Dendritic cell treated with granulocyte-macrophage colony-stimulating factor and Interleukin-4, amounts not matched to agents 40 ng/mL and 50 ng/mL, for 4 days (primary cell): ENCODE data around the gene NFIA.

Experiments
- H3K27ac Mint-ChIP-seq: one replicate; pipeline ENCODE4 v1.8.0; 2022; ENCODE audit warnings: mild to moderate bottlenecking, mixed read lengths
- H3K27me3 Mint-ChIP-seq: one replicate; pipeline ENCODE4 v1.8.0; 2022; ENCODE audit warnings: mild to moderate bottlenecking, mixed read lengths
- H3K36me3 Mint-ChIP-seq: one replicate; pipeline ENCODE4 v1.8.0; 2022; ENCODE audit warnings: low read depth, mixed read lengths
- H3K4me1 Mint-ChIP-seq: one replicate; pipeline ENCODE4 v1.8.0; 2022; ENCODE audit warnings: low read depth, mixed read lengths
- H3K4me3 Mint-ChIP-seq: one replicate; pipeline ENCODE4 v1.8.0; 2022; ENCODE audit warnings: mild to moderate bottlenecking, moderate library complexity, mixed read lengths
- H3K9me3 Mint-ChIP-seq: one replicate; pipeline ENCODE4 v1.8.0; 2022; ENCODE audit warnings: mixed read lengths
- intact Hi-C: fragments of 100-400 bp; cut with micrococcal nuclease; formaldehyde crosslinking; loops from one replicate; pipeline ENCODE4 v1.15.0; 2022

NFIA gene

DNA sequence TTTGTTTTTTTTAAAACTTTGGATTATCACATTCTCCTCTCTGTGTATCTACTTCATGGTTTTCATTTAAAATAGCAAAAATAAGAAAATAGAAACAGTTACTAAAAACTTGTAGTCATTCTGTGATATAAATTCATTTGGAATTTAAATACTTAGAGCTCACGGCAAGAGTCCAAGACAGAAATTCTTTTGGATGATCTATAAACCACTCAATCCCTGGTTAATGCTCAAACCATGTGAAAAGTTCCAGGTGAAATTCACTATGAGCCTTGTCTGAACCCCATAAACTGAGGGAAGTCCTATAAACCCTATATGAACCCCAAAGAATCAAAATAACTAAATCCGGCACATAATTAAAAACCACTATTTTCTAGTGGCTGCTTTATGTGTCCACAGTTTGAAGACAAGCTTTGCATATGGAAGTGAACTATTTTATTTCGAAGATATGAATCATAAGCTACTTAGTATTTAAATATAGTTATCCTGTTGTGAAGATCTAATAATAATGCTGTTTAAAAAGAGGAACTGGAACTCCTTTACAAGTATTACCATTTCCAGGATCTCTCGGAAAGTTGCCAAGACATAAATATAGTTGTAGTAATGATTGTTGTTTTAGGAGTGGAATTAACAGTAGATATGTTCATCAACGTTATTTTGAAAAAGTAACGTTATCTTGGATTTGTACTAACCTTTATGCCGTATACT is 163.5 kb downstream of the NFIA start:
- no peak overlapping the region for H3K4me3 Mint-ChIP-seq
- H3K27ac Mint-ChIP-seq: no peak overlapping the region
- peaks cover 20% of the 10 kb centered on the region for H3K4me1 Mint-ChIP-seq
- H3K9me3 Mint-ChIP-seq: no peaks in the 10 kb centered on the region
- no peaks in the 10 kb centered on the region for H3K27me3 Mint-ChIP-seq
- H3K36me3 Mint-ChIP-seq: no peaks in the 10 kb centered on the region
- intact Hi-C loops: loop anchor here (10.0 kb wide), 1 partner anchor 191 kb away; no protein-coding TSS in a partner anchor

GRCh38 chr1:61247051-61247825 is 164.9 kb downstream of the NFIA start:
- intact Hi-C loops: loop anchor here (10.0 kb wide), 1 partner anchor 192 kb away; no protein-coding TSS in a partner anchor
- Mint-ChIP-seq H3K27ac (no peak overlapping the region), H3K27me3 (no peaks in the 10 kb centered on the region), H3K9me3 (no peaks in the 10 kb centered on the region), H3K36me3 (no peaks in the 10 kb centered on the region), H3K4me1 (peaks cover 11% of the 10 kb centered on the region), H3K4me3 (no peak overlapping the region)

GRCh38 chr1:61247881-61248752 is 165.8 kb downstream of the NFIA start:
- Mint-ChIP-seq H3K4me1 (peaks cover 15% of the 10 kb centered on the region), H3K27ac (no peak overlapping the region), H3K9me3 (no peaks in the 10 kb centered on the region), H3K27me3 (no peaks in the 10 kb centered on the region), H3K36me3 (no peaks in the 10 kb centered on the region), H3K4me3 (no peak overlapping the region)
- intact Hi-C loops: loop anchor here (10.0 kb wide), 1 partner anchor 193 kb away; no protein-coding TSS in a partner anchor

- Mint-ChIP-seq H3K9me3 (no peaks in the 10 kb centered on the region), H3K4me1 (peaks cover 44% of the 10 kb centered on the region), H3K4me3 (no peak overlapping the region), H3K27me3 (no peaks in the 10 kb centered on the region), H3K27ac (no peak overlapping the region), H3K36me3 (no peaks in the 10 kb centered on the region)
- intact Hi-C loops: loop anchor here (10.0 kb wide), 1 partner anchor 394 kb away; no protein-coding TSS in a partner anchor
Measured at GRCh38 chr1:61250933-61251332, 168.6 kb downstream of the NFIA start.

DNA sequence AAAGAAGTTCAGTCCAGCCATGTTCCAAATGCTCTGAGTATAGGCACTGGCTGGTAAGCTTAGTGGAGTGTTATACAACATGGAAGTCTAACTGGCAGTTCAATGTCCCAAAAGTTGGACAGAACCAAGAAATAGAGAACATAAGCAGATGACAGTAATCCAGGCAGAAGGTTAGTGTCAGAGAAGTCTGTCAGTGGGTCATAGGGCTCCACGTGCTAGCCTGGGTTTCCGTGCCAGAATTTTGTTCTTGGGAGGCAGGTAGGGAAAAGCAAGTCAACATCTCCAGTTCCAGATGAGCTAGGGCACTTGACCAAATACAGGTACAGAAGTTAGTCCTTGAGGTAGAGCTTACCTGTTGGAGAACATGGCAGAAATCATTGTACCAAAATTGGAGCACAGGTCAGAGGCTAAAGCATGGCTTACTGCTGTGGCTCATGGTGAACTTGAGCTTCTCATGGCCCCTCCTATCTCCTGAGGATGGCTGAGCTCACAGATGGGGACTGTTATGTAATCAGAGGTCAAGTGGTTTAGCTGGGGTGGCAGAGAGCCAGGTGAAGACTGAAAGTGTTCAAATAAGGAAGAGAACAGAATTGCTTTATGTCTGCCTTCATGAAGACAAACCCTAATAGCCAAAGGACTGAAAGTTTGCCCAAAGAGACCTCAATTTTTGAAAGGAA is 170.8 kb downstream of the NFIA start:
- Mint-ChIP-seq H3K27ac (no peak overlapping the region), H3K36me3 (no peaks in the 10 kb centered on the region), H3K4me3 (no peak overlapping the region), H3K27me3 (no peaks in the 10 kb centered on the region), H3K4me1 (peaks cover 33% of the 10 kb centered on the region), H3K9me3 (no peaks in the 10 kb centered on the region)
- intact Hi-C loops: loop anchor here (10.0 kb wide), 1 partner anchor 392 kb away; no protein-coding TSS in a partner anchor

DNA sequence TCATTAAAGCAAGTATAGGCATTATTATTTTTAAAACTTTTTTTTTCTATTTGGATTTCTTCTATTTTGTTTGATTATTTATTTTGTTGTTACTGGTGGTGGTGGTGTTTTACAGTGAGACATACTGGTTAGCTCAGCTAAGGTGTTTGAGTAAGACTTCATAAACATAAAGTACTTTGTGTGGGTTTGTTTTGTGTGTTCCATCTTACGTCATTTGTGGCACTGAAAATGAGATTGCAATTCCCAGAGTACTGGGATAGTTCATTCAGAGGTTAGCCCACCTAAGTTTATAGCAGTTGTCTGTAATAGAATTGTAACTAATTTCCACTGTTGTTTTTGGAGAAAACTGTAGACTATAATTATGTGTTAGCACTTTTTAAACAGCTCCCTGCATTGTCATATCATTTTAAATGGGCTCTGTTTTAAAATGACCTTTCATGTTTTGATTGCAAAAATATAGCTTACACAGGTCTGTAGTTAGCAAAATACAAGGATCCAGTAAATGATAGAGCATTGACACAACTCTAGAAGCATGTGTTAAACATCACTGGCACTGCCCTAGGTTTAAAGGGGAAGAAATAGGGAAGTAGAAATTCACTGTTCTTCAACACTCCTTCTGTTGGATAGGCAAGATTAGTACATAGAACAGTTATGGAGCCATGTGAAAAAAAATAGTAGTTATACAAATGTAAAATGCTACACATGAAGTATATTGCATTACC is 171.7 kb downstream of the NFIA start:
- no peak overlapping the region for H3K27ac Mint-ChIP-seq

DNA sequence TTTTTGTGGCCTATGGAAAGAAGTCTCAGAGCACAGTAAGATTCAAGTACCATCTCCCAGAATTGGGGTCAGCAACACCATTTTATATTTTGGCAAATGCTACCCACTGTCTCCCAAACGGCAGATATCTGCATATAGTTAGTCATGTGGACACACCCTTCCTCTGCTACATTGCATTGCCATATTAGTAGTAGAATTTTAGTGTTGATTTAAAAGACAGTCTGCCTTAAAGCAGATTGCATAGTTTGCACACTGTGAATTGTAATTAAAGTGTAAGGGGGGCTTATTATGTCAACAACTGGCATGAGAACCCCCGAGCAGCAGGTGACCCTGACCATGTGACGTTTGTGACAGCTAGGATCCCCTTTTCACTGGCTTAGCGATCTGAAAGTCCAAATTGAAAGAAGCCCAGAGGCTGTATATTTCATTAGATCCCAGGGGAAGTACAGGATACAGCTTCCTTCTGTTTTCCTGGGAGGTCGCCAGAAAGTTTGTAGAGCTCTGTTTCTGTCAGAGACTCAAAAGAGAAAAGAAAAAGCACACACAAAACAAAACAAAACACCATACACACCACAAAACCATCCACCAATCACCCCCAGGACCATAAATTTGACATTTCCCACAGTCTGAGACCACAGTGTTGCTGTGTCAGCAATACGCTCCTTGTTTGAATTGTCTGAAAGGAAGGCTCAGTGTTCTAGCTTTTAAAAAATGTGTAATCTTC is 172.4 kb downstream of the NFIA start:
- intact Hi-C loops: loop anchor here (10.0 kb wide), 1 partner anchor 390 kb away; no protein-coding TSS in a partner anchor
- peak overlapping the region; percentile 68 for H3K27ac Mint-ChIP-seq
- H3K4me1 Mint-ChIP-seq: peaks cover 33% of the 10 kb centered on the region
- no peaks in the 10 kb centered on the region for H3K9me3 Mint-ChIP-seq
- peak overlapping the region; percentile 72 for H3K4me3 Mint-ChIP-seq
- no peaks in the 10 kb centered on the region for H3K36me3 Mint-ChIP-seq
- H3K27me3 Mint-ChIP-seq: no peaks in the 10 kb centered on the region

More for the DNA sequence above, 171.7 kb downstream of the NFIA start:
- Mint-ChIP-seq H3K27me3 (no peaks in the 10 kb centered on the region), H3K4me3 (no peak overlapping the region), H3K9me3 (no peaks in the 10 kb centered on the region), H3K4me1 (peaks cover 33% of the 10 kb centered on the region), H3K36me3 (no peaks in the 10 kb centered on the region)
- intact Hi-C loops: loop anchor here (10.0 kb wide), 1 partner anchor 391 kb away; no protein-coding TSS in a partner anchor

DNA sequence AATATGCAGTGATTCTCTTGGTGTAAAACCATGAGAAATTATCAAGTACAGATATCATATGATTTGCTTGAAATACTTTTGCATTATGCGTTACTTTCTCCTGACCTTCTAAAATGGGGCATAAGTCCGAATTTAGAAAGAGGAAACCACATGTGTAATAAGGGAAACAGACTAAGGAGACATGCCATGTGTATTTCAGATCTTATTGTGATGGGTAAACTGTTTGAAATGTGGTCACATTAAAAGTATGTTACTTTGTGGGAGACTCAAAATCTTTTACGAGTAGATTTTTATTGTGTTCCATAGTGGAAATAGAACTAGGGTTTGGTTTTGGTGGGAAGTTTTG is 173.0 kb downstream of the NFIA start:
- H3K4me1 Mint-ChIP-seq: peaks cover 33% of the 10 kb centered on the region
- intact Hi-C loops: loop anchor here (10.0 kb wide), 1 partner anchor 389 kb away; no protein-coding TSS in a partner anchor
- no peaks in the 10 kb centered on the region for H3K36me3 Mint-ChIP-seq
- H3K4me3 Mint-ChIP-seq: peak overlapping the region; percentile 72
- H3K27ac Mint-ChIP-seq: peak overlapping the region; percentile 68
- no peaks in the 10 kb centered on the region for H3K9me3 Mint-ChIP-seq
- no peaks in the 10 kb centered on the region for H3K27me3 Mint-ChIP-seq

- intact Hi-C loops: loop anchor here (10.0 kb wide), 1 partner anchor 385 kb away; no protein-coding TSS in a partner anchor
- H3K27me3 Mint-ChIP-seq: no peaks in the 10 kb centered on the region
- no peak overlapping the region for H3K4me3 Mint-ChIP-seq
- H3K27ac Mint-ChIP-seq: no peak overlapping the region
- peaks cover 14% of the 10 kb centered on the region for H3K4me1 Mint-ChIP-seq
- no peaks in the 10 kb centered on the region for H3K36me3 Mint-ChIP-seq
- no peaks in the 10 kb centered on the region for H3K9me3 Mint-ChIP-seq
Measured at GRCh38 chr1:61259379-61260148, 177.2 kb downstream of the NFIA start.

GRCh38 chr1:61260171-61260570 is 177.8 kb downstream of the NFIA start:
- H3K36me3 Mint-ChIP-seq: no peaks in the 10 kb centered on the region
- no peak overlapping the region for H3K4me3 Mint-ChIP-seq
- intact Hi-C loops: no loop called here
- peaks cover 8% of the 10 kb centered on the region for H3K4me1 Mint-ChIP-seq
- no peaks in the 10 kb centered on the region for H3K9me3 Mint-ChIP-seq
- no peak overlapping the region for H3K27ac Mint-ChIP-seq
- H3K27me3 Mint-ChIP-seq: no peaks in the 10 kb centered on the region

- Mint-ChIP-seq H3K27me3 (no peaks in the 10 kb centered on the region), H3K4me1 (no peaks in the 10 kb centered on the region), H3K9me3 (no peaks in the 10 kb centered on the region), H3K36me3 (no peaks in the 10 kb centered on the region), H3K27ac (no peak overlapping the region), H3K4me3 (no peak overlapping the region)
- intact Hi-C loops: no loop called here
Measured at GRCh38 chr1:61261595-61261994, 179.2 kb downstream of the NFIA start.
